Esophagus muscularis mucosa (tissue), 3 donors: ENCODE measurements around the gene DNM3.

Experiments used
- CTCF ChIP-seq, 3 experiments: fragments of 200-600 bp in 2 of 3; fragments of 450-650 bp in 1 of 3; sonication (generic) in 2 of 3; IDR thresholded peaks; one replicate each; pipeline ENCODE4 v1.5.1; 2017 to 2019; ENCODE audit warnings: antibody characterized with exemption in 3 of 3, mild to moderate bottlenecking in 2 of 3, moderate library complexity in 1 of 3
- POLR2A ChIP-seq: fragments of 450-650 bp; IDR thresholded peaks from one replicate; pipeline ENCODE4 v1.6.1; 2017; ENCODE audit warnings: antibody characterized with exemption, moderate library complexity, mild to moderate bottlenecking, low read depth

GRCh38 chr1:172342584-172343239, 501.4 kb downstream of the DNM3 start:
- TF ChIP-seq POLR2A (no peak), CTCF (IDR thresholded peaks at IDR 0.05) (no peak)
